ENCODE measurements around the gene ACYP2.

ACYP2 gene

DNA sequence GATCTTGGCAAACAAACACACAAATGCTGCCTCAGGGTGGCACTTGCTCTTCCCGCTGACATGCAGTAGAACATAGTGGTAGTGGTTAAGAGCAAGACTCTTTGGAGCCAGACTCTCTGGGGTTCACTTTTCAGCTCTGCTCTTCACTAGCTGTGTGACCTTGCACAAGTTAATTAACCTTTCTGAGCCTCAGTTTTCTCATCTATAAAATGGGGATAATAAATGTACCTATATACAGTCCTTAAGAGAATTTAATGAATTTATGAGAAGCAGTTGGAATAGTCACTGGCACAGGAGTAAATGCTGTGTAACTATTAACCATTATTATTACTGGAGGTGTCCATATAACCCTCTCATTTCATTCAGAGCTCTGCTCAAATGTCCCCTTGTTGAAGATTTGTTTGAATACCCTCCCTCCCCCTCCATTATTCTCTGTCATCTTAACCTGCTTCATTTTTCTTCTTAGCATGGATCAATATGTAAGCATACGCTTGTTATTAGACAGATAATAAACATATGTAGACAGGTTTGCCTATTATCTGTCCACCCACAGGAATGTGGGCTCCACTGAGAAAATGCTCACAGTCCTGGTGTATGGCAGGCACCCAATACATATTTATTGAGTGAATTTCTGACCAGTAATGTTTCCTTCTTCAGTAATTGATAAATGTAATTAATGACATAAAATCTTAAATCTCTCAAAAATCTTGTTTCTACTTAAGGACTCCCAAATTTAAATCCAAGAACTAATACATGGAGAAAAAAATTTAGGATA is 76.1 kb downstream of the ACYP2 start:
- WGBS, 2 experiments (ENCODE audit: insufficient coverage in 2 of 2) = 100% methylated on average over 1 of the region's 2 CpGs
- no peaks in the 10 kb centered on the region for H3K36me3 ChIP-seq (ENCODE audit: control insufficient read depth, insufficient read depth, low read length)
- H3K4me3 ChIP-seq (ENCODE audit: extremely low read depth, insufficient read depth, low read length, poor library complexity, severe bottlenecking) = no peak overlapping the region
- no peaks in the 10 kb centered on the region for H3K4me1 ChIP-seq (ENCODE audit: control insufficient read depth, insufficient read depth, low read length, poor library complexity, severe bottlenecking)
- H3K27ac ChIP-seq (ENCODE audit: low read depth, low read length, severe bottlenecking) = no peak overlapping the region
- H3K9me3 ChIP-seq (ENCODE audit: control insufficient read depth, low read length) = no peaks in the 10 kb centered on the region

DNA sequence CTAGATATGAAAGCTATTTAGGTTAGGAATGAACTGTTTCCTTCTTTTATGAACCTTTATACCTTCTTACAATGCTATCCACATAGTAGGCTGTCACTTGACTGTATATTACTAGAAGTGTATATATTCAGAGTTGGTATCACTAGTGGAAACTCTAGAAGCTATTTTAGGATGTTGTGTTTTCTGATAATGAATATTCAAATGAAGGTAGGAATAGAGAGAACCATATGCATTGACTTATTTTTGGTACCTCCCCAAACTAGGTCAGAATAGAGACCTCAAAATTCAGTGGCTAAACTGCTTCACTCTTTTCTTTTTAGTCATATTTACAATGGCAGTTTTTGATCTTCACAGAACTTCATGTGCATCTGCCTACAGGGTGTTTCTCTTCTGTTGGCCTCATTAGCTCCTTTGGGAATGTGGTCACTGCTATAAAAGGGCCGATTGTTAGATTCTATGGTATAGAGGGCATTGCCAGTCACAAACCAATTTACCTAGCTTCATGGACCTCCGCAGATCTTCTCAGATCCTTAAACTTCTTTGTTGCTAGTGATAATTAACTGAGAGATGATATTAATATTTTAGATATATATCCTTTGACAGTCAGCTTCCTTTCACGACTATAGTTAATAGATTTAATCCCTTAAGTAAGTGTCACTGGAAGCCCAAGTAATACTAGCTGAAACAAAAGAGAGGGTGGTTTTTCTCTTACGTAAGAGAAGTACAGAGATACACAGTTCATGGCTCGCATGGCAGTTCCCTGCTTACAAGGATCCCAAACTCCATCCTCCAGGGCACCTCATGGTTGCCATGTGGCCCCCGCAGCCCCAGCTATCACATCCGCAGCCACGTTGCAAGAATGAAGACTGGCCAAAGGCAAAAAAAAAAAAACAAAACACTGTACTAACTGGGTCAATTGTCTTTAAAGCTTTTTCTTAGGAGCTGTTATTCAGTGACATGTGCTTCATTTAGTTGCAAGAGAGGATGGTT is 79.6 kb downstream of the ACYP2 start:
- Histone ChIP-seq H3K36me3 (ENCODE audit: control insufficient read depth, insufficient read depth, low read length) (no peaks in the 10 kb centered on the region), H3K4me1 (ENCODE audit: control insufficient read depth, insufficient read depth, low read length, poor library complexity, severe bottlenecking) (no peaks in the 10 kb centered on the region), H3K9me3 (ENCODE audit: control insufficient read depth, low read length) (no peaks in the 10 kb centered on the region), H3K4me3 (ENCODE audit: extremely low read depth, insufficient read depth, low read length, poor library complexity, severe bottlenecking) (no peak overlapping the region), H3K27ac (ENCODE audit: low read depth, low read length, severe bottlenecking) (no peak overlapping the region)
- WGBS, 2 experiments (ENCODE audit: insufficient coverage in 2 of 2) = 100% methylated on average over 2 of the region's 8 CpGs; no CpG with 5 or more reads in 1 of the 2 experiments

DNA sequence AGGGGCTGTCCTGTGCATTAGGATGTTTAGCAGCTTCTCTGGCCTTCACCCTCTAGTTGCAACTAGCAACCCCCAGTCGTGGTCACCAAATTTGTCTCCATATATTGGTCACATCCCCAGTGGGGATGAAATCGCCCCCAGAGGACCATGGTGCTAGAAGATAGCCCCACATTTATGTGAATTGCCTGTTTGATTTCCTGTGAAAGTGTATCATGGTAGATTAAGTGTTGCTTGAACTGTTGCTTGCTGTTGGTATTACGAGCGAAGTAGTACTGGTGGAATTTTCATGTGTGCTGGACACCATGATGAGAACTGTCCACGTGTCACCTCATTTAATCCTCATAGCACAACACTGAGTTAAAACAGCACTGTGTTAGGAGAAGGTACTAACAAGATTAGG is 81.2 kb downstream of the ACYP2 start:
- WGBS, 2 experiments (ENCODE audit: insufficient coverage in 2 of 2) = 75 to 84% methylated on average over 2 of the region's 5 CpGs

DNA sequence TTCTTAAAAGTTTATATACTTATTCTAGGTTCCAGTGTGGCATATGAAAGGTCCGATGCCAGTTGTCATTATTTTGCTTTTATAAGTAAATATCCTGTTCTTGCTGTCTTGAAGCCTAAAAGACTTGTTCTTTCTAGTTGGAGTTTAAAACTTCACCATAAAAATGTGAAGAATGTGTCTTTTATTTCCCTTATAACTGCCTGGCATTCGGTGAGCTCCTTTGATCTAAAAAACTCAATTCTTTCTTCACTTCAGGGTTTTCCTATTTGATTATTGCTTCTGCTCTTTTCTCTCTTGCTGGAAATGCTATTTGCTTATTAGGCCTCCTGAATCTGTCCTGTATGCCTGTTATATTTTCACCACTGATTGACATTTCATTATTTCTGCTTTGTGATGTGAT is 89.1 kb downstream of the ACYP2 start:
- WGBS, 2 experiments (ENCODE audit: insufficient coverage in 2 of 2) = 86% methylated on average over 1 of the region's 2 CpGs; no CpG with 5 or more reads in 1 of the 2 experiments
- no peaks in the 10 kb centered on the region for H3K36me3 ChIP-seq (ENCODE audit: control insufficient read depth, insufficient read depth, low read length)
- H3K4me1 ChIP-seq (ENCODE audit: control insufficient read depth, insufficient read depth, low read length, poor library complexity, severe bottlenecking) = peaks cover 9% of the 10 kb centered on the region
- H3K27ac ChIP-seq (ENCODE audit: low read depth, low read length, severe bottlenecking) = no peak overlapping the region
- H3K4me3 ChIP-seq (ENCODE audit: extremely low read depth, insufficient read depth, low read length, poor library complexity, severe bottlenecking) = no peak overlapping the region
- H3K9me3 ChIP-seq (ENCODE audit: control insufficient read depth, low read length) = no peaks in the 10 kb centered on the region

More for the DNA sequence above, 81.2 kb downstream of the ACYP2 start:
- no peaks in the 10 kb centered on the region for H3K4me1 ChIP-seq (ENCODE audit: control insufficient read depth, insufficient read depth, low read length, poor library complexity, severe bottlenecking)
- H3K27ac ChIP-seq (ENCODE audit: low read depth, low read length, severe bottlenecking) = no peak overlapping the region
- H3K9me3 ChIP-seq (ENCODE audit: control insufficient read depth, low read length) = no peaks in the 10 kb centered on the region
- H3K4me3 ChIP-seq (ENCODE audit: extremely low read depth, insufficient read depth, low read length, poor library complexity, severe bottlenecking) = no peak overlapping the region
- no peaks in the 10 kb centered on the region for H3K36me3 ChIP-seq (ENCODE audit: control insufficient read depth, insufficient read depth, low read length)

DNA sequence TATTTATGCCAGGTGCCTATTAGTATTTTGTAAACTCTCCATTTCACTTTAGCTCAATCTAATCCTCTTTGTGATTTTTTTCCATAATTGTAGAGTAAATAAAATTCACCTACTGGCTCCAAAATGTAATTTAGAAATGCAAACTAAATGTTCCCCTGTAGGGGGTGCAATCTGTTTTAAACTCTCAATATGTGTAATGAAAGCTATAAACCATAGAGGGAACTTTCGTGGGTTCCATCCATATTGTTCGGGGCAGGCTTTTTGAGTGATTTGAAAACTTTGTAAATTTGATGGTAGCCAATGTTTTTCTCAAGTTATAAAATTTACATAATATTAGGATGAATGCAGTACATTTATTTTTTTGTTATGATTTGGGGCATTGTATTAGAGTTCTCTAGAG is 91.2 kb downstream of the ACYP2 start:
- Histone ChIP-seq H3K9me3 (ENCODE audit: control insufficient read depth, low read length) (no peaks in the 10 kb centered on the region), H3K4me1 (ENCODE audit: control insufficient read depth, insufficient read depth, low read length, poor library complexity, severe bottlenecking) (peaks cover 9% of the 10 kb centered on the region), H3K36me3 (ENCODE audit: control insufficient read depth, insufficient read depth, low read length) (no peaks in the 10 kb centered on the region), H3K27ac (ENCODE audit: low read depth, low read length, severe bottlenecking) (no peak overlapping the region), H3K4me3 (ENCODE audit: extremely low read depth, insufficient read depth, low read length, poor library complexity, severe bottlenecking) (no peak overlapping the region)
- WGBS, 2 experiments (ENCODE audit: insufficient coverage in 2 of 2) = no CpG with 5 or more reads among the region's 2 CpGs

DNA sequence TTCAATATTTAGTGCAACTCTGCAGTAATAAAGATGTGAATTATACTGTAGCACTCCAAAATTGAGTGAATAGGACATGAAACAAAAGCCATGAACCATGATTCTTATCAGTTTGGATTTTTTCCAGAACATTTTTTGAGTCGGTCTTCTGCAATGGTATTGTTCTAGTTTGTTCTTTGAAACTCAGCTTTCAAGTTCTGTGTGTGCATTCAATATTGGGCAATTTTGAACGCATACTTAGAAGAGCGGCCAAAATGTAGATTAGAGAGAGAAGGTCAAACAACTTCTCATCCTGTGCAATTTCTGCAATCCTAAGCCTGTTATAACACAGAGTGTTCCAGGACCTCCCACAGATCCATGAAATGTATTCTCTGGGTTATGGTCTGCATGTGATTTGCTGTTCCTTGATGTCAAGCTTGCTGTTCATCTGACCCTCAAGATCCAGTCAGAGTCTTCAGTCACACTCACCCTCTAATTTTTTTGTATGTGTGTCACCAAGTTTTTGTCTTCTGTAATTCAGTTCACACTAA is 92.3 kb downstream of the ACYP2 start:
- Histone ChIP-seq H3K4me1 (ENCODE audit: control insufficient read depth, insufficient read depth, low read length, poor library complexity, severe bottlenecking) (peaks cover 9% of the 10 kb centered on the region), H3K27ac (ENCODE audit: low read depth, low read length, severe bottlenecking) (no peak overlapping the region), H3K36me3 (ENCODE audit: control insufficient read depth, insufficient read depth, low read length) (no peaks in the 10 kb centered on the region), H3K4me3 (ENCODE audit: extremely low read depth, insufficient read depth, low read length, poor library complexity, severe bottlenecking) (no peak overlapping the region), H3K9me3 (ENCODE audit: control insufficient read depth, low read length) (no peaks in the 10 kb centered on the region)
- 96 to 100% methylated on average over 2 to 3 of the region's 3 CpGs for WGBS, 2 experiments (ENCODE audit: insufficient coverage in 2 of 2)

DNA sequence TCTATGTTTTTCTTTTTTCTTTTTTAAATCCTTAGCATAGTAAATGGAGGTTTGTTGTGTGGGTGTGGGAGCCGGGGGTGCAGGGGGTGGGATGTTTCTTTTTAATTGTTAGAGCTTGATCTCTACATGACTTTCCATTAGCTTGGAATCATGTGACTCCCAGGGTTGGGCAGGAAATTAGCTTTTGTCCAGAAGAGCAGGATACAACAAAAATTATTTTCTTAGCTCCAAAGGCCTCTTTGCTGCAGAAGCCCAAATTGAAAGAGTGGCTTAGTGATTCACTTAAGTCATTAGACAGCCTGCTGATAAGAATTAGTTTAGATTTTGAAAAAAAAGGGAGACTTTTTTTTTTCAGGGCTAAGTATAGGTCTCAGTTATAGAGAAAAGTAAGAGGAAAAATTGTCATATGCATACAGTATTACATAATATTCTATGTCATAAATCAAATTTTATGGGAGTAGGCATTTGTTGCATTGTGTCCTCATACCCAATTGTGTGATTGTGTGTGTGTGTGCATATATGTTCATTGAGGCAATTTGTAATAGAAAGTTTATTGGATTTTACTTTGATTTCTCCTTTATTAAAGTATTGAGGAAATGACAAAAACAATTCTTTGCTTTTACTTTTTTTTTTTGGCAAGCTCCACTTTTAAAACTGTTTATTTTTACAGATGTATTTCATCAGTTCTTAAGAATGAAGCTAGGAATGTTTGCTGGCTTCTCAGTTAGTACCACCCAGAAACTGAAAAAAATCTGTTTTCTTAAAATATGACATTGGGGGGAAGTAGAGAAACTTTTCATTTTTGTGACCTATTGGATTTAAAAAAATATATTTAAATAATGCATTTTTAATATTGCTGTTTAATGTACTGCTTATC is 93.2 kb downstream of the ACYP2 start:
- peaks cover 9% of the 10 kb centered on the region for H3K4me1 ChIP-seq (ENCODE audit: control insufficient read depth, insufficient read depth, low read length, poor library complexity, severe bottlenecking)
- no peak overlapping the region for H3K4me3 ChIP-seq (ENCODE audit: extremely low read depth, insufficient read depth, low read length, poor library complexity, severe bottlenecking)
- H3K27ac ChIP-seq (ENCODE audit: low read depth, low read length, severe bottlenecking) = no peak overlapping the region
- no peaks in the 10 kb centered on the region for H3K9me3 ChIP-seq (ENCODE audit: control insufficient read depth, low read length)
- no peaks in the 10 kb centered on the region for H3K36me3 ChIP-seq (ENCODE audit: control insufficient read depth, insufficient read depth, low read length)
- 100% methylated on average over 1 of the region's 1 CpG; no CpG with 5 or more reads in 1 of the 2 experiments for WGBS, 2 experiments (ENCODE audit: insufficient coverage in 2 of 2)

DNA sequence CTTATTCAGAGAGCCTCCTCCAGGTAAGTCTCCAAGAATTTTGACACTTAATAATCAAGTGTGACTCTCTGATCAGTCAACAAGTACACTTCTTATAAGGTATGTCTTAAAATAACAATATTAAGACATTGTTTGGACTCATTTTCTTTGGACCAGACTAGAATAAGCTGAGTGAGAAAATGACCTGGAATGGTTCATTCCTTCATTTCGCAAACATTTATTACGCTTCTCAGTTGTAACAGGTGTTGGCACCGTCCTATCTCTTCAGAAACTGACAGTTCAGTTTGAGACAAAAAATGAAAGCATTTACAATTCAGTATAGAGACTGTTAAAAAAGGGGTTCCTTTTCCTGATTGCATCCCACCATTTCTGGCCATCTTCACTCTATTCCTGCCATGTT is 94.0 kb downstream of the ACYP2 start:
- Histone ChIP-seq H3K36me3 (ENCODE audit: control insufficient read depth, insufficient read depth, low read length) (no peaks in the 10 kb centered on the region), H3K4me3 (ENCODE audit: extremely low read depth, insufficient read depth, low read length, poor library complexity, severe bottlenecking) (no peak overlapping the region), H3K27ac (ENCODE audit: low read depth, low read length, severe bottlenecking) (no peak overlapping the region), H3K4me1 (ENCODE audit: control insufficient read depth, insufficient read depth, low read length, poor library complexity, severe bottlenecking) (peaks cover 9% of the 10 kb centered on the region), H3K9me3 (ENCODE audit: control insufficient read depth, low read length) (no peaks in the 10 kb centered on the region)
- 86% methylated on average over 1 of the region's 3 CpGs; no CpG with 5 or more reads in 1 of the 2 experiments for WGBS, 2 experiments (ENCODE audit: insufficient coverage in 2 of 2)

DNA sequence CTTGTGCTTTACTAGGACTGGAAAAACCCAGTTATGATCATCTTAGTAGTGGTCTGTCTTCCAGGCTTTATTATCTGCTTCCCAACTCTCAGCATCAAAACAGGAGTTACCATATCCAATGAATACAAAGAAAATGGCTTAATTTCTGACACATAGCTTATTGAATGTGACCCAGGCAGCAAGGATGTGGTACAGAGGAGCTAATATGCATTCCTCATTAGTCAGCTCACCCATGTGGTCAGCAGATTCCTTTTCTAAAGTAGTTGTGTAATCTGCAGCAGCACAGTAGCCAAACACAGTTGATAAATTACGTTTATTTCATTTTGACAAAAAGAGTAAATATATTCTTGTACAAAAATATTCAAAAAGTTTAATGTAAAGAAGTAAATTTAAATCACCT is 97.0 kb downstream of the ACYP2 start:
- Histone ChIP-seq H3K4me1 (ENCODE audit: control insufficient read depth, insufficient read depth, low read length, poor library complexity, severe bottlenecking) (peaks cover 9% of the 10 kb centered on the region), H3K36me3 (ENCODE audit: control insufficient read depth, insufficient read depth, low read length) (no peaks in the 10 kb centered on the region), H3K9me3 (ENCODE audit: control insufficient read depth, low read length) (no peaks in the 10 kb centered on the region), H3K4me3 (ENCODE audit: extremely low read depth, insufficient read depth, low read length, poor library complexity, severe bottlenecking) (no peak overlapping the region), H3K27ac (ENCODE audit: low read depth, low read length, severe bottlenecking) (no peak overlapping the region)
- no CpG with 5 or more reads among the region's 1 CpG for WGBS, 2 experiments (ENCODE audit: insufficient coverage in 2 of 2)

DNA sequence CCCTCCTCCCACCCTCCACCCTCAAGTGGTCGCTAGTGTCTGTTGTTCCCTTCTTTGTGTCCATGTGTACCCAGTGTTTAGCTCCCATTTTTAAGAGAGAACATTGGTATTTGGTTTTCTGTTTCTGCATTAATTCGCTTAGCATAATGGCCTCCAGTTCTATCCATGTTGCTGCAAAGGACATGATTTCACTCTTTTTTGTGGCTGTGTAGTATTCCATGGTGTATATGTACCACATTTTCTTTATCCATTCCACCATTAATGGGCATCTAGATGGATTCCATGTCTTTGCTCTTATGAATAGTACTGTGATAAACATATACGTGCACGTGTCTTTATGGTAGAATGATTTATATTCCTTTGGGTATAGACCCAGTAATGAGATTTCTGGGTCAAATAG is 97.7 kb downstream of the ACYP2 start:
- no peak overlapping the region for H3K27ac ChIP-seq (ENCODE audit: low read depth, low read length, severe bottlenecking)
- WGBS, 2 experiments (ENCODE audit: insufficient coverage in 2 of 2) = 60% methylated on average over 1 of the region's 4 CpGs; no CpG with 5 or more reads in 1 of the 2 experiments

More for the DNA sequence above, 97.7 kb downstream of the ACYP2 start:
- Histone ChIP-seq H3K9me3 (ENCODE audit: control insufficient read depth, low read length) (no peaks in the 10 kb centered on the region), H3K36me3 (ENCODE audit: control insufficient read depth, insufficient read depth, low read length) (no peaks in the 10 kb centered on the region), H3K4me3 (ENCODE audit: extremely low read depth, insufficient read depth, low read length, poor library complexity, severe bottlenecking) (no peak overlapping the region), H3K4me1 (ENCODE audit: control insufficient read depth, insufficient read depth, low read length, poor library complexity, severe bottlenecking) (peaks cover 9% of the 10 kb centered on the region)
